IMR-90 (cell line): ENCODE results near the gene RPL36. TPM values are rescaled to one million over a fixed set of nuclear protein-coding genes. Genes with fewer than 3 reads are reported as not detected.

Experiments
- BHLHE40 ChIP-seq: fragments of 150-350 bp; IDR thresholded peaks from 2 replicates; pipeline ENCODE4 v1.6.1; 2016; ENCODE audit warnings: mild to moderate bottlenecking, low read depth, low read length
- FOS ChIP-seq: fragments of 150-350 bp; IDR thresholded peaks from 2 replicates; pipeline ENCODE4 v1.6.1; 2016; ENCODE audit warnings: low read depth, low read length
- MXI1 ChIP-seq: IDR thresholded peaks from 2 replicates; pipeline ENCODE4 v1.6.1; 2012; ENCODE audit warnings: low read depth, mild to moderate bottlenecking, low read length, moderate library complexity, borderline replicate concordance
- NFE2L2 ChIP-seq: fragments of 150-350 bp; IDR thresholded peaks from 2 replicates; pipeline ENCODE4 v1.6.1; 2016; ENCODE audit warnings: low read depth, mild to moderate bottlenecking, low read length
- POLR2A ChIP-seq: IDR thresholded peaks from 2 replicates; pipeline ENCODE4 v1.6.1; 2012; ENCODE audit warnings: mild to moderate bottlenecking, low read depth, low read length
- RAD21 ChIP-seq: IDR thresholded peaks from 2 replicates; pipeline ENCODE4 v1.6.1; 2012; ENCODE audit warnings: low read length, improper control_type of control experiment
- SMC3 ChIP-seq: fragments of 150-350 bp; IDR thresholded peaks from 2 replicates; pipeline ENCODE4 v1.6.1; 2016; ENCODE audit warnings: low read depth, mild to moderate bottlenecking, antibody characterized with exemption, low read length, moderate library complexity
- USF2 ChIP-seq: fragments of 150-350 bp; IDR thresholded peaks from 2 replicates; pipeline ENCODE4 v1.6.1; 2017; ENCODE audit warnings: mild to moderate bottlenecking, antibody characterized with exemption, low read length, low read depth
- polyA plus RNA-seq, 3 experiments: library from polyadenylated mRNA; depleted of rRNA; stranded (reverse); fragments of >200 nt; gene quantifications; 2 replicates each; pipeline ENCODE4 v1.2.3, GENCODE V29; 2012; ENCODE audit warnings: low replicate concordance in 1 of 3
- total RNA-seq: library from RNA; depleted of rRNA; stranded (reverse); fragments of >200 nt; gene quantifications from 2 replicates; pipeline ENCODE4 v1.2.3, GENCODE V29; 2012

The RPL36 gene
- total and polyA plus RNA-seq, 2 of the 4 experiments (the other 2 are of a cell fraction), result 232 to 757 TPM

GRCh38 chr19:5666921-5667610 is 23.0 kb upstream of the RPL36 start (continued):
- no peak for TF ChIP-seq BHLHE40
- no peak for TF ChIP-seq MXI1
- no peak for TF ChIP-seq FOS
- no peak for TF ChIP-seq USF2
- no peak for TF ChIP-seq POLR2A
- no peak for TF ChIP-seq SMC3
- no peak for TF ChIP-seq RAD21
- TF ChIP-seq NFE2L2, result no peak
